HepG2 (cell line): ENCODE results near the gene C16orf90. TPM values are rescaled to one million over a fixed set of nuclear protein-coding genes. Genes with fewer than 3 reads are reported as not detected.

Source experiments
- ATRX ChIP-seq: sonication (generic); formaldehyde crosslinking; IDR thresholded peaks from 2 replicates; pipeline ENCODE4 v1.4.0; 2020; ENCODE audit warnings: missing genetic modification reagents, borderline replicate concordance
- CHD2 ChIP-seq: IDR thresholded peaks from 2 replicates; pipeline ENCODE4 v1.6.1; 2011; ENCODE audit warnings: low read depth, low read length, improper control_type of control experiment
- ELF4 ChIP-seq: sonication (generic); formaldehyde crosslinking; IDR thresholded peaks from 2 replicates; pipeline ENCODE4 v1.5.0; 2020; ENCODE audit warnings: missing genetic modification reagents, mild to moderate bottlenecking, moderate library complexity, borderline replicate concordance
- HCFC1 ChIP-seq: fragments of 150-350 bp; IDR thresholded peaks from 2 replicates; pipeline ENCODE4 v1.6.1; 2014; ENCODE audit warnings: low read depth, low read length
- MEIS1 ChIP-seq: sonication (generic); formaldehyde crosslinking; IDR thresholded peaks from 2 replicates; pipeline ENCODE4 v1.9.0; 2021; ENCODE audit warnings: mild to moderate bottlenecking, missing genetic modification reagents, moderate library complexity, borderline replicate concordance
- MXI1 ChIP-seq: IDR thresholded peaks from 3 replicates; pipeline ENCODE4 v1.6.1; 2012; ENCODE audit warnings: low read depth, low read length, inconsistent platforms, borderline replicate concordance
- SOX5 ChIP-seq: IDR thresholded peaks from 2 replicates; pipeline ENCODE4 v1.6.1; 2016; ENCODE audit warnings: borderline replicate concordance
- SP140L ChIP-seq: sonication (generic); formaldehyde crosslinking; IDR thresholded peaks from 2 replicates; pipeline ENCODE4 v1.4.0; 2020; ENCODE audit warnings: missing genetic modification reagents, borderline replicate concordance
- ZFP82 ChIP-seq: sonication (generic); formaldehyde crosslinking; IDR thresholded peaks from 2 replicates; pipeline ENCODE4 v1.5.1; 2020; ENCODE audit warnings: mild to moderate bottlenecking, missing genetic modification reagents, borderline replicate concordance
- ZFY ChIP-seq: sonication (generic); formaldehyde crosslinking; IDR thresholded peaks from 2 replicates; pipeline ENCODE4 v1.4.0; 2020; ENCODE audit warnings: missing genetic modification reagents
- ZNF17 ChIP-seq: sonication (generic); formaldehyde crosslinking; IDR thresholded peaks from 2 replicates; pipeline ENCODE4 v1.5.0; 2020; ENCODE audit warnings: mild to moderate bottlenecking, missing genetic modification reagents
- ZNF276 ChIP-seq: sonication (generic); formaldehyde crosslinking; IDR thresholded peaks from 2 replicates; pipeline ENCODE4 v1.4.0; 2020; ENCODE audit warnings: mild to moderate bottlenecking, low read depth, missing genetic modification reagents
- ZNF354B ChIP-seq: sonication (generic); formaldehyde crosslinking; IDR thresholded peaks from 2 replicates; pipeline ENCODE4 v1.8.0; 2022; ENCODE audit warnings: mild to moderate bottlenecking, missing genetic modification reagents
- ZNF441 ChIP-seq: sonication (generic); formaldehyde crosslinking; IDR thresholded peaks from 2 replicates; pipeline ENCODE4 v1.7.0; 2021; ENCODE audit warnings: missing genetic modification reagents, borderline replicate concordance
- ZNF746 ChIP-seq: sonication (generic); formaldehyde crosslinking; IDR thresholded peaks from 2 replicates; pipeline ENCODE4 v1.8.0; 2022; ENCODE audit warnings: mild to moderate bottlenecking, missing genetic modification reagents
- polyA plus RNA-seq, 8 experiments: library from polyadenylated mRNA; depleted of rRNA in 3 of 8; stranded (reverse) in 7 of 8; unstranded in 1 of 8; fragments of >200 nt; fragmentation: Illumina TruSeq in 4 of 8; extraction: Trizol in 4 of 8; gene quantifications; 2 replicates each; pipeline versions ENCODE4 v1.2.1 to v1.2.3, GENCODE V29; 2011 to 2016; ENCODE audit warnings: low read depth in 4 of 8, missing spikeins in 1 of 8, mixed read lengths in 1 of 8; ENCODE audit not compliant: insufficient read depth in 1 of 8
- total RNA-seq, 5 experiments: library from RNA; depleted of rRNA; stranded (reverse); fragments of >200 nt; fragmentation: Illumina TruSeq; extraction: Trizol; gene quantifications; 2 replicates each; pipeline ENCODE4 v1.2.3, GENCODE V29; 2016; ENCODE audit warnings: low read depth in 1 of 5
- TF ChIP-seq, protein P1 (sequence below): sonication (generic); formaldehyde crosslinking; IDR thresholded peaks from 2 replicates; pipeline ENCODE4 v1.4.0; 2020; ENCODE audit warnings: missing genetic modification reagents
- TF ChIP-seq, protein P2 (sequence below): sonication (generic); formaldehyde crosslinking; IDR thresholded peaks from 2 replicates; pipeline ENCODE4 v1.5.0; 2020; ENCODE audit warnings: mild to moderate bottlenecking, low read depth, missing genetic modification reagents, borderline replicate concordance
- TF ChIP-seq, protein P3 (sequence below): sonication (generic); formaldehyde crosslinking; IDR thresholded peaks from 2 replicates; pipeline ENCODE4 v1.4.0; 2020; ENCODE audit warnings: mild to moderate bottlenecking, low read depth, missing genetic modification reagents
- TF ChIP-seq, protein P4 (sequence below): fragments of 450-650 bp; IDR thresholded peaks from 2 replicates; pipeline ENCODE4 v1.6.1; 2017; ENCODE audit warnings: mild to moderate bottlenecking
- TF ChIP-seq, protein P5 (sequence below): sonication (generic); formaldehyde crosslinking; IDR thresholded peaks from 2 replicates; pipeline ENCODE4 v1.5.0; 2020; ENCODE audit warnings: missing genetic modification reagents, mild to moderate bottlenecking, borderline replicate concordance

Gene C16orf90
- total and polyA plus RNA-seq, 2 of the 13 experiments (the other 11 are each of a cell fraction or from before 2014, with no cell fraction given) = not detected

DNA sequence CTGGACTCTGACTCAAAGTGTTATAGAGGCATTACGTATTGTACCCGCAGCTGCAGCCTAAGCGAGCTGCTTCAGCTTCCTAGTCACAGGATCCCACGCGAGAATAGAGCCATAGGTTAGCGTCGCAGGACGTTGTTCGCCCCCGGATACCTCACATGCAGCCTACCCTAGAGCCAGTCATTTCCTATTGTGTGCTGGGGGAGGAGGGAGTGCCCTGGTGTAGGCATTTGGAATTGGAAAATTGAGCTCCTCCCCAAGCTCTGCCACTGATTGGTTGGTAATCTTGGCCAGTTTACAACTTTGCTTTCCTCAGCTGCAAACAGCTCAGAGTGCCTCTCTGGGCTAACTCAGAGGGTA, 51.3 kb downstream of the C16orf90 start (continued):
- TF ChIP-seq HCFC1 (no peak), ZNF354B (CRISPR knock-in tag) (no peak), ZNF276 (CRISPR knock-in tag) (no peak), SOX5 (CRISPR knock-in tag) (0 out of 2 replicates have a peak, but pooled peaks have one; percentile 9), ZNF17 (no peak), ZFP82 (CRISPR knock-in tag) (no peak), ZNF746 (CRISPR knock-in tag) (no peak), ATRX (CRISPR knock-in tag) (no peak), CHD2 (peak; percentile 67), MEIS1 (CRISPR knock-in tag) (0 out of 2 replicates have a peak, but pooled peaks have one; percentile 31), ZFY (CRISPR knock-in tag) (0 out of 2 replicates have a peak, but pooled peaks have one; percentile 34), SP140L (CRISPR knock-in tag) (no peak), MXI1 (peak; percentile 24; the same call in 1 of the 3 replicates), ELF4 (CRISPR knock-in tag) (0 out of 2 replicates have a peak, but pooled peaks have one; percentile 24), ZNF441 (CRISPR knock-in tag) (no peak)
- TF ChIP-seq, protein P1, sequence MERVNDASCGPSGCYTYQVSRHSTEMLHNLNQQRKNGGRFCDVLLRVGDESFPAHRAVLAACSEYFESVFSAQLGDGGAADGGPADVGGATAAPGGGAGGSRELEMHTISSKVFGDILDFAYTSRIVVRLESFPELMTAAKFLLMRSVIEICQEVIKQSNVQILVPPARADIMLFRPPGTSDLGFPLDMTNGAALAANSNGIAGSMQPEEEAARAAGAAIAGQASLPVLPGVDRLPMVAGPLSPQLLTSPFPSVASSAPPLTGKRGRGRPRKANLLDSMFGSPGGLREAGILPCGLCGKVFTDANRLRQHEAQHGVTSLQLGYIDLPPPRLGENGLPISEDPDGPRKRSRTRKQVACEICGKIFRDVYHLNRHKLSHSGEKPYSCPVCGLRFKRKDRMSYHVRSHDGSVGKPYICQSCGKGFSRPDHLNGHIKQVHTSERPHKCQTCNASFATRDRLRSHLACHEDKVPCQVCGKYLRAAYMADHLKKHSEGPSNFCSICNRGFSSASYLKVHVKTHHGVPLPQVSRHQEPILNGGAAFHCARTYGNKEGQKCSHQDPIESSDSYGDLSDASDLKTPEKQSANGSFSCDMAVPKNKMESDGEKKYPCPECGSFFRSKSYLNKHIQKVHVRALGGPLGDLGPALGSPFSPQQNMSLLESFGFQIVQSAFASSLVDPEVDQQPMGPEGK (CRISPR knock-in tag) = peak; percentile 44; the same call in 1 of the 2 replicates
- TF ChIP-seq, protein P2, sequence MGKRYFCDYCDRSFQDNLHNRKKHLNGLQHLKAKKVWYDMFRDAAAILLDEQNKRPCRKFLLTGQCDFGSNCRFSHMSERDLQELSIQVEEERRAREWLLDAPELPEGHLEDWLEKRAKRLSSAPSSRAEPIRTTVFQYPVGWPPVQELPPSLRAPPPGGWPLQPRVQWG (CRISPR knock-in tag) = no peak
- TF ChIP-seq, protein P3, sequence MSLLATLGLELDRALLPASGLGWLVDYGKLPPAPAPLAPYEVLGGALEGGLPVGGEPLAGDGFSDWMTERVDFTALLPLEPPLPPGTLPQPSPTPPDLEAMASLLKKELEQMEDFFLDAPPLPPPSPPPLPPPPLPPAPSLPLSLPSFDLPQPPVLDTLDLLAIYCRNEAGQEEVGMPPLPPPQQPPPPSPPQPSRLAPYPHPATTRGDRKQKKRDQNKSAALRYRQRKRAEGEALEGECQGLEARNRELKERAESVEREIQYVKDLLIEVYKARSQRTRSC = 0 out of 2 replicates have a peak, but pooled peaks have one; percentile 35
- TF ChIP-seq, protein P4, sequence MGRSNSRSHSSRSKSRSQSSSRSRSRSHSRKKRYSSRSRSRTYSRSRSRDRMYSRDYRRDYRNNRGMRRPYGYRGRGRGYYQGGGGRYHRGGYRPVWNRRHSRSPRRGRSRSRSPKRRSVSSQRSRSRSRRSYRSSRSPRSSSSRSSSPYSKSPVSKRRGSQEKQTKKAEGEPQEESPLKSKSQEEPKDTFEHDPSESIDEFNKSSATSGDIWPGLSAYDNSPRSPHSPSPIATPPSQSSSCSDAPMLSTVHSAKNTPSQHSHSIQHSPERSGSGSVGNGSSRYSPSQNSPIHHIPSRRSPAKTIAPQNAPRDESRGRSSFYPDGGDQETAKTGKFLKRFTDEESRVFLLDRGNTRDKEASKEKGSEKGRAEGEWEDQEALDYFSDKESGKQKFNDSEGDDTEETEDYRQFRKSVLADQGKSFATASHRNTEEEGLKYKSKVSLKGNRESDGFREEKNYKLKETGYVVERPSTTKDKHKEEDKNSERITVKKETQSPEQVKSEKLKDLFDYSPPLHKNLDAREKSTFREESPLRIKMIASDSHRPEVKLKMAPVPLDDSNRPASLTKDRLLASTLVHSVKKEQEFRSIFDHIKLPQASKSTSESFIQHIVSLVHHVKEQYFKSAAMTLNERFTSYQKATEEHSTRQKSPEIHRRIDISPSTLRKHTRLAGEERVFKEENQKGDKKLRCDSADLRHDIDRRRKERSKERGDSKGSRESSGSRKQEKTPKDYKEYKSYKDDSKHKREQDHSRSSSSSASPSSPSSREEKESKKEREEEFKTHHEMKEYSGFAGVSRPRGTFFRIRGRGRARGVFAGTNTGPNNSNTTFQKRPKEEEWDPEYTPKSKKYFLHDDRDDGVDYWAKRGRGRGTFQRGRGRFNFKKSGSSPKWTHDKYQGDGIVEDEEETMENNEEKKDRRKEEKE = no peak
- TF ChIP-seq, protein P5, sequence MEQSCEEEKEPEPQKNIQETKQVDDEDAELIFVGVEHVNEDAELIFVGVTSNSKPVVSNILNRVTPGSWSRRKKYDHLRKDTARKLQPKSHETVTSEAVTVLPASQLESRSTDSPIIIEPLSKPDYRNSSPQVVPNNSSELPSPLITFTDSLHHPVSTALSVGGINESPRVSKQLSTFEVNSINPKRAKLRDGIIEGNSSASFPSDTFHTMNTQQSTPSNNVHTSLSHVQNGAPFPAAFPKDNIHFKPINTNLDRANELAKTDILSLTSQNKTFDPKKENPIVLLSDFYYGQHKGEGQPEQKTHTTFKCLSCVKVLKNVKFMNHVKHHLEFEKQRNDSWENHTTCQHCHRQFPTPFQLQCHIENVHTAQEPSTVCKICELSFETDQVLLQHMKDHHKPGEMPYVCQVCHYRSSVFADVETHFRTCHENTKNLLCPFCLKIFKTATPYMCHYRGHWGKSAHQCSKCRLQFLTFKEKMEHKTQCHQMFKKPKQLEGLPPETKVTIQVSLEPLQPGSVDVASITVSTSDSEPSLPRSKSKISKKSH (CRISPR knock-in tag) = no peak
